ENCODE data around the gene MGAT5.
A peak's percentile ranks its signal among the peaks of the same experiment; 100 is the strongest.

The MGAT5 gene

DNA sequence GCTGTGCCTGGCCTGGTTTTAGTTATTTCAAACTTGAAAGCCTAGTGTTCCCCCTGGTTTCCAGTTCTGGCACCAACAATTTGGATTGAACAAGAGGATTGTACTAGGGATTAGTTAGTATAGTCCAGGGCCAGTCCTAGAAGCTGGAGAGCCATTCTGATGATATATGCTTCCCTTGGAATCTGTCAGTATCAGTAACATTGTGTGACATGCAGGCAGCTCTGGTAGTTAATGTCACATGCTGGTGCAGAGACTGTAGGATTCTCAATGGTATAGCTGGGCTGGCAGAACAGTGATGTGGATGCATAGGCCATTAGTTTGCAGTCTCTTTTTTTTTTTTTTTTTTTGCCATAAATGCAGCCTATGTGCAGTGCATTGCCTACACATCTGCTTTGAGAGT is 3.6 kb downstream of the MGAT5 start:
- H3K27me3 Mint-ChIP-seq (ENCODE audit: low read depth, poor library complexity), result no peaks in the 10 kb centered on the region
- no peak for DNase-seq
- peaks cover 19% of the 10 kb centered on the region for H3K36me3 Mint-ChIP-seq (ENCODE audit: low read depth)
- H3K4me1 Mint-ChIP-seq, result peaks cover 27% of the 10 kb centered on the region
- H3K4me3 Mint-ChIP-seq, result no peak overlapping the region
- H3K27ac Mint-ChIP-seq, result no peak overlapping the region
- no peak for TF ChIP-seq CTCF (IDR thresholded peaks at IDR 0.05)
- H3K9me3 Mint-ChIP-seq, result no peaks in the 10 kb centered on the region

DNA sequence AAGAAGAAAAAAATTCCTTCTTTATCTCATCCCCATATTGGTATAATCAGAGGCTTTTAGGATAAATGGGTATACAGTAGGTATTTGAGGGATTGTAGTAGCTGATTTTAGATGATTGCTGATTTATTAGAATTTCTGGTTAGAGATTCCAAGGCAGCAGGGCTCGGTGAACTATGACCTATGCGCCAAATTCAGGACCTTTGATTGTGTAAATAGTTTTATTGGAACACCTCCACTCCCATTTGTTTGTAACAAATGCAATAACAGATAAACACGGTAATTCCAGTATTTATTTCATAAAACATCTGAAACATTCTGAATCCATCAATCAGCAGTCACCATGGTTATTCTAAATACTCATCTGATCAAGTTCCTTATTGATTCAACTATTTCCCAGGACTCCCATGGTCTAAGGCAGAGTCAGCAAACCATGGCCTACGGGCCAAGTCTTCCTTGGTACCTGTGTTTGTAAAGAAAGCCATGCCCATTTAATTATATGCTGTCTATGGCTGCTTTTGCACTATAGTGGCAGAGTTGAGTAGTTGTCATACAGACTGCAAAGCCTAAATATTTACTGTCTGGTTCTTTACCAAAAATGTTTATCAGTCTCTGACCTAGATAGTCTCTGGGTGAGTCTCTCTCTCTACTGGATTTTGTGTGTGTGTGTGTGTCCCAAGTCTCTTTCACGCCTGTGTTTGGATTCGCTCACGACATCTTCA is 4.3 kb downstream of the MGAT5 start:
- Mint-ChIP-seq H3K36me3 (ENCODE audit: low read depth) (peaks cover 19% of the 10 kb centered on the region), H3K27me3 (ENCODE audit: low read depth, poor library complexity) (no peaks in the 10 kb centered on the region), H3K4me1 (peaks cover 25% of the 10 kb centered on the region), H3K4me3 (no peak overlapping the region), H3K27ac (no peak overlapping the region), H3K9me3 (no peaks in the 10 kb centered on the region)
- no peak for DNase-seq
- no peak for TF ChIP-seq CTCF (IDR thresholded peaks at IDR 0.05)

GRCh38 chr2:134258684-134259388 is 5.0 kb downstream of the MGAT5 start:
- no peaks in the 10 kb centered on the region for H3K27me3 Mint-ChIP-seq (ENCODE audit: low read depth, poor library complexity)
- H3K4me3 Mint-ChIP-seq, result no peak overlapping the region

GRCh38 chr2:134259571-134259970 is 5.7 kb downstream of the MGAT5 start:
- H3K27me3 Mint-ChIP-seq (ENCODE audit: low read depth, poor library complexity), result no peaks in the 10 kb centered on the region
- peak overlapping the region; percentile 75 for H3K27ac Mint-ChIP-seq
- H3K4me3 Mint-ChIP-seq, result no peak overlapping the region
- peaks cover 9% of the 10 kb centered on the region for H3K36me3 Mint-ChIP-seq (ENCODE audit: low read depth)
- H3K9me3 Mint-ChIP-seq, result no peaks in the 10 kb centered on the region
- no peak for DNase-seq
- TF ChIP-seq CTCF (IDR thresholded peaks at IDR 0.05), result no peak
- peaks cover 17% of the 10 kb centered on the region for H3K4me1 Mint-ChIP-seq

More at GRCh38 chr2:134258684-134259388, 5.0 kb downstream of the MGAT5 start:
- peaks cover 23% of the 10 kb centered on the region for H3K4me1 Mint-ChIP-seq
- no peak for DNase-seq
- H3K36me3 Mint-ChIP-seq (ENCODE audit: low read depth), result peaks cover 17% of the 10 kb centered on the region
- H3K9me3 Mint-ChIP-seq, result no peaks in the 10 kb centered on the region
- TF ChIP-seq CTCF (IDR thresholded peaks at IDR 0.05), result no peak
- peak overlapping the region; percentile 76 for H3K27ac Mint-ChIP-seq

DNA sequence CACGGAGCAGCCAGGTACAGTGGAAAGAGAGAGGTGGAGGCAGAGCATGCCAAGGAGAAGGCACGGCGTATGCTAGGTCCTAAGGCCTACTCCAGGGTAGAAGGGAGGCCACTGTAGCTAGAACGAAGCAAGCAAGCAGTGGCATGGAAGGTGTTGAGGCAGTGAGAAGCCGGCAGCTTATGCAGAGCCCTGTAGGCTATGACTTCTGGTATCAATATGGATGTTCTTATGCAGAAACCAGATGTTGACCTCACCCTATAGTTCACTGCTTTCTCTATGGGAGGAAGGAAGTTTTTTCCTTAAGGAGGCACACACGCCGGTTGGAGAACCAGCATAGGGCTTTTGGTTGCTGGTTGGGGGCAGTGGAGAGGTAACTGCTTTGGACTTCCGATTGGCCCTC is 6.1 kb downstream of the MGAT5 start:
- Mint-ChIP-seq H3K9me3 (no peaks in the 10 kb centered on the region), H3K27me3 (ENCODE audit: low read depth, poor library complexity) (no peaks in the 10 kb centered on the region), H3K4me3 (no peak overlapping the region), H3K27ac (no peak overlapping the region), H3K4me1 (peaks cover 13% of the 10 kb centered on the region), H3K36me3 (ENCODE audit: low read depth) (peaks cover 5% of the 10 kb centered on the region)
- no peak for DNase-seq
- TF ChIP-seq CTCF (IDR thresholded peaks at IDR 0.05), result no peak

Measured in nephron progenitor cell (in vitro differentiated cells).